Erythroblast (primary cell): ENCODE data around the gene MS4A4E.

ENCODE experiments used
- GATA1 ChIP-seq: IDR thresholded peaks from 2 replicates; pipeline ENCODE4 v1.6.1; 2011; ENCODE audit warnings: low read depth, mild to moderate bottlenecking, control low read depth, low read length, moderate library complexity
- POLR2A ChIP-seq: IDR thresholded peaks from 2 replicates; pipeline ENCODE4 v1.6.1; 2011; ENCODE audit warnings: mild to moderate bottlenecking, low read length

DNA sequence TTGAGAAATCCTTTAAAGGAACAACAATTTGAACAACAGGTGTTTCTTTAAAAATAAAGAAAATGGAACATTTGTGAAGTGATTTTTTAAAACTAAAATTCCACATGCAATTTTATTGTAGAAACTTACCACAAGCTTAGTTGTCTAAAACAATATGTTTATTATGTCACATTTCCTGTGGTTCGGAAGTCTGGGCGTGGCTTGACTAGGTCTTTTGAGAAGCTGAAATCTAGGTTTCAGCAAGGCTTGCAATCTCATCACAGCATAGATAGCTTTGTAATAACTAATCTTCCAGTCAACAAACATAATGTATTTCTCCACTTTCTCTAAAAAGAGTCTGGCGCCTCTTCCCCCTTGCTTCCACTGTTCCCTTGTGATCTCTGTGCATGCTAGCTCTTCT lies 87.0 kb downstream of the MS4A4E start:
- TF ChIP-seq POLR2A (no peak), GATA1 (no peak)
